ENCODE data around the gene ZNF354B.

DNA sequence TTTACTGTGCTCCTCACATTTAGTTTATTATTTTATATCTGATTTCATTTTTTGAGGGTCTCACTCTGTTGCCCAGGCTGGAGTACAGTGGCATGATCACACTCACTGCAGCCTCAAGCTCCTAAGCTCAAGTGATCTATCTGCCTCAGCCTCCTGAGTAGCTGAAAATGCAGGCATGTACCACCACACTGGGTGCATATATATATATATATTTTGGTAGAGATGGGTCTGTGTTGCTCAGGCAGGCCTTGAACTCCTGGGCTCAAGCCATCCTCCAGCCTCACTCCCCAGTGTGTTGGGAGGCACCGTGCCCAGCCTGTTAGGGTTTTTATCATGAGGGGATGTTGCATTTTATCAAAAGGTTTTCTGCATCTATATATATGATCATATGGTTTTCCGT, 39.8 kb upstream of the ZNF354B start:
- TF ChIP-seq, protein P1, sequence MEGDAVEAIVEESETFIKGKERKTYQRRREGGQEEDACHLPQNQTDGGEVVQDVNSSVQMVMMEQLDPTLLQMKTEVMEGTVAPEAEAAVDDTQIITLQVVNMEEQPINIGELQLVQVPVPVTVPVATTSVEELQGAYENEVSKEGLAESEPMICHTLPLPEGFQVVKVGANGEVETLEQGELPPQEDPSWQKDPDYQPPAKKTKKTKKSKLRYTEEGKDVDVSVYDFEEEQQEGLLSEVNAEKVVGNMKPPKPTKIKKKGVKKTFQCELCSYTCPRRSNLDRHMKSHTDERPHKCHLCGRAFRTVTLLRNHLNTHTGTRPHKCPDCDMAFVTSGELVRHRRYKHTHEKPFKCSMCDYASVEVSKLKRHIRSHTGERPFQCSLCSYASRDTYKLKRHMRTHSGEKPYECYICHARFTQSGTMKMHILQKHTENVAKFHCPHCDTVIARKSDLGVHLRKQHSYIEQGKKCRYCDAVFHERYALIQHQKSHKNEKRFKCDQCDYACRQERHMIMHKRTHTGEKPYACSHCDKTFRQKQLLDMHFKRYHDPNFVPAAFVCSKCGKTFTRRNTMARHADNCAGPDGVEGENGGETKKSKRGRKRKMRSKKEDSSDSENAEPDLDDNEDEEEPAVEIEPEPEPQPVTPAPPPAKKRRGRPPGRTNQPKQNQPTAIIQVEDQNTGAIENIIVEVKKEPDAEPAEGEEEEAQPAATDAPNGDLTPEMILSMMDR (IDR thresholded peaks at IDR 0.05), result no peak
- no peak for TF ChIP-seq EP300 (IDR thresholded peaks at IDR 0.05)

Measured in esophagus muscularis mucosa (tissue), 3 donors.